NCI-H1436 treated with DMSO at 0.1 percent for 48 hours (cell line): ENCODE data around the gene KLHL29.
A peak's percentile ranks its signal among the peaks of the same experiment; 100 is the strongest.
"Not testable (repeated sequence)": the region's sequence is repeated elsewhere in the genome, so short reads cannot be mapped to it uniquely, and the experiment has no call there.

Experiments used
- DNase-seq: peaks from one replicate; lab custom pipeline; 2025; lab: John Stamatoyannopoulos, UW

Gene KLHL29

DNA sequence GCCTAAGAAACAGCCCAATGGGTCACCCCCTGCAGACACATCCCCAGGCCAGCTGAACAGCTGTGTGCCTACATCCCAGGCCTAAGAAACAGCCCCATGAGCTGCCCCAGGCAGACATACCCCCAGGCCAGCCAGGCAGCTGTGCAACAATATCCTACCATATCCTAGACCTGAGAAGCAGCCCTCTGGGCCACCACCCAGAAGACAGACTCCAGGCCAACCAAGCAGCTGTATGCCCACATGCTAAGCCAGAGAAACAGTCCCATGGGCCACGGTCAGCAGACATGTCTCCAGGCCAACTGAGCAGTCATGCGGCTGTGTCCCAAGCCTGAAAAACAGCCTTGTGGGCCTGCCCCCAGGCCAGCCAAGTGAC, 336.5 kb downstream of the KLHL29 start:
- no peak for DNase-seq

DNA sequence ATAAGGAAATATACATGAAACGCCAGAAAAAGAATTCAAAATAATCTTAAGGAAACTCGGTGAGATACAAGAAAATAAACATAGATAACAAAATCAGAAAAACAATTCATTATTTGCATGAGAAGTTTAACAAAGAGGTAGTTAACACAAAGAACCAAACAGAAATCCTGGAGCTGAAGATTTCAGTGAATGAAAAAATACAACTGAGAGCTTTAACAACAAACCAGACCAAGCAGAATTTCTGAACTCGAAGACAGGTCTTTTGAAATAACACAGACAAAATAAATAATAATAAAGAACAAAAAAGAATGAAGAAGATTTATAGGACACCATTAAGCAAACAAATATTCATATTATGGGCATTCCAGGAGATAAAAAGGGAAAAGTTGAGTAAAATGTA, 337.3 kb downstream of the KLHL29 start:
- no peak for DNase-seq

DNA sequence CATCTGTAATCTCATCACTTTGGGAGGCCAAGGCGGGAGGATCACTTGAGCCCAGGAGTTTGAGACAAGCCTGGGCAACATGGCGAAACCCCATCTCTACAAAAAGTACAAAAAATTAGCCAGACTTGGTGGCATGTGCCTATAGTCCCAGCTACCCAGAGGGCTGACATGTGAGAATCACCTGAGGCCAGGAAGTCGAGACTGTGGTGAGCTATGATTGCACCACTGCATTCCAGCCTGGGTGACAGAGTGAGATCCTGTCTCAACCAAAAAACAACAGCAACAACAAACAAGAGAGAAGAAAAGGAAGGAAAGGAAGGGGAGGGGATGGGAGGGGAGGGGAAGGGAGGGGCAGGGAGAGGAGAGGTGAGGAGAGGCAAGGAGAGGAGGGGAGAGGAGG, 338.1 kb downstream of the KLHL29 start:
- DNase-seq = not testable (repeated sequence)

DNA sequence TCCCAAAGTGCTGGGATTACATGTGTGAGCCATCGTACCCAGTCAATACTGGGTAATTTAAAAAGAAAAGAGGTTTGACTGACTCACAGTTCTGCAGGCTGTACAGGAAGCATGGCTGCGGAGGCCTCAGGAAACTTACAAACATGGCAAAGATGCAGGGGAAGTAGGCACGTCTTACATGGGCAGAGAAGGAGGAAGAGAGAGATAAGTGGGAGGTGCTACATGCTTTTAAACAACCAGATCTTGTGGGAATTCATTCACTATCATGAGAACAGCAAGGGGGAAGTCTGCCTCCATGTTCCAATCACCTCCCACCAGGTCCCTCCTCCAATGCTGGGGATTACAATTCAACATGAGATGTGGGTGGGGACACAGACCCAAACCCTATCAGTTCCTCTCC, 349.4 kb downstream of the KLHL29 start:
- DNase-seq = no peak

DNA sequence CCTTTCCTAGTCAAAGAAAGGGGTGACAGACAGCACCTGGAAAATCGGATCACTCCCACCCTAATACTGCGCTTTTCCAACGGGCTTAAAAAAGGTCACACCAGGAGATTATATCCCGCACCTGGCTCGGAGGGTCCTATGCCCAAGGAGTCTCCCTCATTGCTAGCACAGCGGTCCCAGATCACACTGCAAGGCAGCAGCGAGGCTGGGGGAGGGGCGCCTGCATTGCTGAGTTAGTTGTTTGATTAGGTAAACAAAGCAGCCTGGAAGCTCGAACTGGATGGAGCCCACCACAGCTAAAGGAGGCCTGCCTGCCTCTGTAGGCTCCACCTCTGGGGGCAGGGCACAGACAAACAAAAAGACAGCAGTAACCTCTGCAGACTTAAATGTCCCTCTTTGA, 351.8 kb downstream of the KLHL29 start:
- DNase-seq = not testable (repeated sequence)

DNA sequence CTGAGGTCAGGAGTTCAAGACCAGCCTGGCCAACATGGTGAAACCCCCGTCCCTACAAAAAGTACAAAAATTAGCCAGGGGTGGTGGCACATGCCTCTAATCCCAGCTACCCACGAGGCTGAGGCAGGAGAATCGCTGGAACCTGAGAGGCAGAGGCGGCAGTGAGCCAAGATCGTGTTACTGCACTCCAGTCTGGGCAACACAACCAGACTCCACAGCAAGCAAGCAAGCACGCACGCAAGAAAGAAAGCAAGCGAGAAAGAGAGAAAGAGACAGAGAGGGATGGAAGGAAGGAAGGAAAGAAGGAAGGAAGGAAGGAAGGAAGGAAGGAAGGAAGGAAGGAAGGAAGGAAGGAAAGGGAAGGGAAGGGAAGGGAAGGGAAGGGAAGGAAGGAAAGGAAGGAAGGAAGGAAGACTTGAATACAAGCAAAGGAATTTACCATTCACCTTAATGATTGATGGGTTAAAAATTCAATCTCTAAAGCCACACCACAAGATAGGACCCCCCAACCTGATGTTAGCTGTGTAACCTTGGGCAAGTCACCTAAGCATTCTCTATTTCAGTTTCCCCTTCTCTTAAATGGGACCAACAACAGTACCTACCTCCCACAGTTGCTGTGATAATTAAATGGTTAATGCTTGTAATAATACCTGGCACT, 360.2 kb downstream of the KLHL29 start:
- DNase-seq = no peak

DNA sequence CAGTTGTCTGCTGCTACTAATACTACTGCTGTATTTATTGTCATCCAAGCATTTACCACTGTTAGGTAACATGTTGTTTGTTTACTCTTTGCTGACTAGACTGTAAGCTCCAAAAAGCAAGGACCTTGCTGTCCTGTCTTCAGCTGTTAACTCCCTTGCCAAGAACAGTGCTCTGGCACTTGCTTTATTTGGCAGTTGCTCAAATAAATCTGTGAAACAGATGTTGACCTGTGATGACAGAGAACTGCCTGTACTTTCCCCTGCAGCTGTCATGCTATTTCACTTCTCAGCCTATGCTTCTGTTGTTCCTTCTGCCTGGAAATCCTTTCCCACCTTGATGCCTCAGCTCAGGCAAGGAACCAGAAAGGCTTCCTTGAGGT, 360.7 kb downstream of the KLHL29 start:
- DNase-seq = no peak

DNA sequence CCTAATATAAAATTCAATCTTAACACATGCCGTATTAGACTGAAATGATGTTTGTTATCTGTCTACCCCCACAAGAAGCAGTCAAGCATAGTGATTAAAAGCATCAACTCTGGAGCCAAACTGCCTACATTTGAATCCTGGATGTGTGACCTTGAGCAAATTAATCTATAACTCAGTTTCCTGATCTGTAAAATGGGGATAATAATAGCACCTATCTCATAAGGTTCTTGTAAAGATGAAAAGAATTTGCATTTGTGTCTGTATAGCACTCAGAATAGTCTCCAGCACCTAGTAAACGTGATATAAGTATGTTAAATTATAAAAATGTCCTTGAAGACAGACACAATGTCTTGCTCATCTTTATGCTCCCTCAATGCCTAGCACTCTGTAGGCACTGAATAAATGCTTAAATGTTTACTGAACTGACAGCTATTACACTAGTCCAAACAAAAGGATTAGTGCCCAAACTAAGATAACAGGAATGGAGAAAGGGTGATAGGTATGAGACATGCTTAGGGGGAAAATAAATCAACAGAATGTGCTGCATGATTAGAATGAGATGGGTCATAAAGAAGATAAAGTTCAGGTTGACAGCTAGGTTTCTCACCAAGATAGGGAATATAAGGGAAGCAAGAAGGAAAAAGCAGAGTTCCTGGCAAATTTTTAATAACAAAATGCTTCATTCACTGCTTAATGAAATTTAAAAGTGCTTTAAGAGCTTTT, 361.3 kb downstream of the KLHL29 start:
- DNase-seq = no peak

DNA sequence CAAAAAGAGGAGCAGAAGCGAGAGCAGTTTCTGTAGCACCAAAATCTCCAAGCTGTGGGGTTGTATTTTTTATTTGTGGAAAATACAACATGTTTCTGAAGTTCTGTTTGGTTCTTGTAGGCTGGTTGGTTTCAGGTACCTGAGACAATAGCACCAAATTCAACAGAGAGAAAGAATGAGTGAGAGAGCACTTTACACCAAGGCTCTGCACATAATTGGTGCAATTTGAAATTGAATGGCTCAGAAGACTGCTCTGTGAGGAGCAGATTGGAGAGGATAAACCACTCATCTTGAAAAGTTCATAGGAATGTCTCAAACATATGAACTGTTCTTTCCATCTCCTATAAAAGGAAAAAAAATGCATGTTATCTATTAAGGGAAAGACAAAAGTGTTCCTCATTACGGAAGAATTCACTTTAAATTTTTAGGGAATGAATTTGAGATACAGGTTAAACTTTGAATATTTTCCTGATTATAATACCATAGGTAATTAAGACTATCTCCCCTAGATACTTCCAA, 366.8 kb downstream of the KLHL29 start:
- no peak for DNase-seq

DNA sequence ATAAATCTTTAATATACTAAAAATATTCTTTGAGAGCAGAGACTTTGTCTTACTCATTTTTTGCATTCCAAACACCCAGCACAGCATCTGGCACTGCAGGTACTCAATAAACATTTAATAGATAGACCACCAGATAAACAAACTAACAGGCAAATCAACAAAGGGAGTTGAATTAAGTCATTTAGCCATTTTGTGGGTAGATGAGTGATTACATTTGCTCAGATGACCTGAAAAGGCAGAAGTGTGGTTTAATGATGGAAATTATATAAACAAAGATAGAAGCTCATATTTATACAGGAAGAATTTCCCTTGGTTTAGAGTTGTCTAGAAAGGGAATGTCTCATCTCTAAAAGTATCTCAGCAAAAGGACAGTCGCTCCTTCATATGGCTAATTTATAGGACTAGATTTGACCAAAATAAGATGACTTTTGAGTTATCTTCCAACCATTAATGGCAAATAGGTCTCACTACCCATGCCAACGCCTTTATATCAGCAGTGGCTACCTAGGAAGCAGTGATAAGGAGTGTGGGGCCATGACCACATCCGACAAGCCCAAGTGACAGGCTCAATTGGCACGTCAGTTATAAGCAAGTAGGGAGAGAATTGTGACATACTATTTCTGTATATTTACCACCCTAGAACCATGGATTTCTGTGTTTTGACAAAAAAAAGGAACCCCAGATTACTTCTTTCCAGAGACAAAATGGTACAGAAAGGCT, 368.5 kb downstream of the KLHL29 start:
- no peak for DNase-seq

DNA sequence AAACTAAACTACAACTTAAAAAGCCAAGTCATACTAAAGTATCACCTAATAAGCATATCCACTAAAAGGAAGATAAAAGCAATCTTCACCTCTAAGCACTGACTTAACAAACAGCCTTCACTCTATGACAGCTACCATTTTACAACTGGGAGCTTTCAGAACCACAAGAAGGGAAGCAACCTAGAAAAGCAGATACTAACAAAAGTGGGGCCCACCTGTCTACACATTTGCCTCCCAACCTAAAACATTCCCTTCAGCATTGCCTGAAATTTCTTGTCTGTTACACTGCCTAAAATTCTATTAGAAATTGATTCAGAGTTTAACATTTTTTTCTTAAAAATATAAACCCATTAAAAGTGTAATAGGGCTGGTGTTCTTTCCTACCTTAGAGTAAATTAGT, 370.0 kb downstream of the KLHL29 start:
- no peak for DNase-seq

DNA sequence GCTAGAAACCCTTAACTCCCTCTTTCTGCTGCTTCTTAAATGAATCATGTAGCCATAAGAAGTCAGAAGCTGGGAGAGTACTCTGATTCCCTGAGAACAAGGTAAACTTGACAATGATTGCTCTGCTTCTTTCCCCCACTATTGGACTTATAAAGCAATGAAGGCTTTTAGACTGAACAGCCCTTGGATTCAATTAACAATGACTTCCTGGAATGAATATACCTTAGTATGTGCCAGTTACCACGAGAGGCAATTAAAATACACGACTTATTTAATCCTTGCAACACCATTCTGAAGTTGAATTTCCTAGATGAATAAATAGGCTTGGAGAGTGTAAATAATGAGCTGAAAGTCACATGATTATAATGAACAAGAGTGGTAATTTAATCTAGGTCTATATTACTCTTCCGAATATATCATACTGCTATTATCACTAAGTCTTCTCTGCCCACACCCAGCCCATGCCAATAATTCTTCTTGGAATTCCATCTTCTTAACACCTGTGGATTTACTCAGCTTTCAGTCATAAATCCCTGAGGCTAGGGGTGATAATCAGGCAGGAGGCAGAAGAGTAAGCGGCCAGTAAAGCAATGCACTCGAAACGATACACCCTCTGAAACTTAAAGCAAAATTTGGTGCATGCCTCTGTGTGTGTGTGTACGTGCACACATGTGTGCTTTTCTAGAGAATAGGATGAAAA, 371.8 kb downstream of the KLHL29 start:
- DNase-seq = peak; percentile 25

DNA sequence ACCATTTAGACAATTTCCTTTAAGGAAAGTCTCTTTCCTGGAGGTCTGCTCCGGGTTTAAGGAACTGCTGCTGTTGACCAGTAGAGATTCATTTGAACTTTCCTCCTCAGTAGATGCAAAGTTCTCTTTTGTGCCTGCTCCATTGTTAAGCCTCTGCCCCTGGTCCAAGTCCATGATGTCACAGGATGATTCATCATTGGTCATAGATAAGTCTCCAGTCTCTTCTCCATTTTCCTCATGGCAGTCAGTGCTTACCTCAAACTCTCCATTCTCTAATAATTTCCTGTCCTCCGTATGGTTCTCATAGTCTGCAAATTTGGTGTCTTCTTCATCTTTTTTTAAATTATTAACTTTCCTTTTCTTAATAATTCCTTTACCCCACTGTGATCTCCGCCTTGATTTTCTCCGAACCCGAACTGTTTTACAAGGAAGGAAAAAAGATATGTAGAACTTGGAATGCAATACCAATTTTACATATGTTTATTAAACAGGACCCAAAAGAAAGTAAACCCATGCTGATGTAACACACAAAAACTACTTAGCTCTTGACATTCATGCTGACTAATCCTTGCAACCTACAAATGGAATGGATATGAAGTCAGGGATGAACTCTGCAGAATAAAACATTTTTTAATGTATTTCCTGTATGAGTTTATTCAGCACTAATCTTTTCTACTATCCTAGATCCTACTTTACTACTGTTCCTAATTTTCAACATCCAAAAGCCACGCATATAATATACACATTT, 372.9 kb downstream of the KLHL29 start:
- no peak for DNase-seq
